ENCODE data around the gene KSR2. TPM values are rescaled to one million over a fixed set of nuclear protein-coding genes. Genes with fewer than 3 reads are reported as not detected.
A peak's percentile ranks its signal among the peaks of the same experiment; 100 is the strongest.

Gene KSR2
- total and polyA plus RNA-seq, 2 donors (not counting 3 experiments of a cell fraction or from before 2014, with no cell fraction given), result 2.1 to 5.2 TPM

- Histone ChIP-seq H2AFZ (ENCODE audit: low read depth, low read length) (peak overlapping the region; percentile 1), H3K27ac (ENCODE audit: insufficient read depth, low read depth, low read length) (peak overlapping the region; percentile 47), H3K9me1 (replicated peaks; ENCODE audit: control insufficient read depth, extremely low read depth, insufficient read depth, low read length) (no peaks in the 10 kb centered on the region), H3K9me3 (replicated peaks; ENCODE audit: control insufficient read depth, insufficient read depth, low read length) (no peaks in the 10 kb centered on the region), H3K79me2 (ENCODE audit: control insufficient read depth, insufficient read depth, low read length) (no peaks in the 10 kb centered on the region), H3K27me3 (ENCODE audit: control insufficient read depth in 2 of 2, insufficient read depth in 2 of 2, low read length in 2 of 2) (no peaks in the 10 kb centered on the region), H4K20me1 (replicated peaks; ENCODE audit: control insufficient read depth, extremely low read depth, insufficient read depth, low read length) (no peaks in the 10 kb centered on the region), H3K36me3 (ENCODE audit: control insufficient read depth in 2 of 2, extremely low read depth in 1 of 2, insufficient read depth in 2 of 2, low read length in 2 of 2) (no peaks in the 10 kb centered on the region), H3K4me1 (ENCODE audit: control insufficient read depth, extremely low read depth, insufficient read depth, low read length) (peaks cover 9% of the 10 kb centered on the region), H3K4me3 (replicated peaks in 1 of 3; ENCODE audit: insufficient read depth in 1 of 3, low read depth in 1 of 3, low read length in 3 of 3) (no peak overlapping the region), H3K9ac (replicated peaks; ENCODE audit: extremely low read depth, insufficient read depth, low read length) (peak overlapping the region; percentile 10), H3K4me2 (ENCODE audit: insufficient read depth, low read length) (no peak overlapping the region)
- CTCF ChIA-PET, result interaction anchor here (1.0 to 1.1 kb wide), 2 partner anchors 120 to 122 kb away, joined by 3 to 7 read pairs; no protein-coding TSS in a partner anchor
- POLR2A ChIA-PET, result no interaction called here
- no peak for TF ChIP-seq CTCF (IDR thresholded peaks at IDR 0.05; ENCODE audit: extremely low read depth in 1 of 2, insufficient read depth in 1 of 2, low read depth in 1 of 2, low read length in 2 of 2)
- peak; percentile 89 for TF ChIP-seq JUN (IDR thresholded peaks at IDR 0.05; ENCODE audit: borderline replicate concordance, insufficient read depth, insufficient read length, low read depth)
- no peak for TF ChIP-seq MAX (IDR thresholded peaks at IDR 0.05; ENCODE audit: insufficient read depth, insufficient read length)
- no peak for TF ChIP-seq MYC (IDR thresholded peaks at IDR 0.05; ENCODE audit: low read depth, low read length)
- peak; percentile 100 for TF ChIP-seq FOS (IDR thresholded peaks at IDR 0.05; ENCODE audit: borderline replicate concordance, insufficient read depth, low read length)
- peak; percentile 41 for TF ChIP-seq GATA2 (IDR thresholded peaks at IDR 0.05; ENCODE audit: insufficient read depth, insufficient read length, low read depth, low read length)
- no peak for TF ChIP-seq EZH2 (IDR thresholded peaks at IDR 0.05; ENCODE audit: borderline replicate concordance, low read depth, low read length, severe bottlenecking)
- peak; percentile 56 for TF ChIP-seq POLR2AphosphoS5 (IDR thresholded peaks at IDR 0.05; ENCODE audit: insufficient read depth, low read depth, low read length)
- TF ChIP-seq POLR2A (IDR thresholded peaks at IDR 0.05; ENCODE audit: low read depth, low read length), result no peak
- DNase-seq (ENCODE audit: low read depth, low spot score) (peak; percentile 94), FAIRE-seq (peak; percentile 87)
- dilution Hi-C loops (cut with MboI; ENCODE audit: extremely low pct_ligation_motif_present, low sequenced_read_pairs) (no loop called here), intact Hi-C loops (cut with micrococcal nuclease) (loop anchor here (5.0 kb wide), 1 partner anchor 200 kb away; no protein-coding TSS in a partner anchor)
- no TSS peak for BruUV-seq (replicated peaks)
Measured at GRCh38 chr12:117486840-117487659, 481.7 kb downstream of the KSR2 start.

Measured in endothelial cell of umbilical vein (primary cell).